ENCODE data around the gene HTR3E.

GRCh38 chr3:184050217-184050847 lies 46.5 kb upstream of the HTR3E start:
- TF ChIP-seq NR2C2 (CRISPR knock-in tag; IDR thresholded peaks at IDR 0.05) (no peak), IRF2 (CRISPR knock-in tag; IDR thresholded peaks at IDR 0.05; ENCODE audit: borderline replicate concordance, low read depth) (no peak), CREB1 (CRISPR knock-in tag; IDR thresholded peaks at IDR 0.05) (no peak), ATF3 (CRISPR knock-in tag; conservative IDR thresholded peaks at IDR 0.05) (no peak), FOXK1 (CRISPR knock-in tag; IDR thresholded peaks at IDR 0.05) (no peak), NFYB (CRISPR knock-in tag; conservative IDR thresholded peaks at IDR 0.05; ENCODE audit: low read depth) (no peak), ZNF512 (CRISPR knock-in tag; IDR thresholded peaks at IDR 0.05; ENCODE audit: borderline replicate concordance) (no peak), ZNF138 (CRISPR knock-in tag; conservative IDR thresholded peaks at IDR 0.05) (no peak), OVOL2 (CRISPR knock-in tag; IDR thresholded peaks at IDR 0.05; ENCODE audit: borderline replicate concordance) (no peak), ESRRA (CRISPR knock-in tag; IDR thresholded peaks at IDR 0.05; ENCODE audit: borderline replicate concordance) (no peak), GABPB1 (CRISPR knock-in tag; IDR thresholded peaks at IDR 0.05) (no peak)
- TF ChIP-seq, protein P1, sequence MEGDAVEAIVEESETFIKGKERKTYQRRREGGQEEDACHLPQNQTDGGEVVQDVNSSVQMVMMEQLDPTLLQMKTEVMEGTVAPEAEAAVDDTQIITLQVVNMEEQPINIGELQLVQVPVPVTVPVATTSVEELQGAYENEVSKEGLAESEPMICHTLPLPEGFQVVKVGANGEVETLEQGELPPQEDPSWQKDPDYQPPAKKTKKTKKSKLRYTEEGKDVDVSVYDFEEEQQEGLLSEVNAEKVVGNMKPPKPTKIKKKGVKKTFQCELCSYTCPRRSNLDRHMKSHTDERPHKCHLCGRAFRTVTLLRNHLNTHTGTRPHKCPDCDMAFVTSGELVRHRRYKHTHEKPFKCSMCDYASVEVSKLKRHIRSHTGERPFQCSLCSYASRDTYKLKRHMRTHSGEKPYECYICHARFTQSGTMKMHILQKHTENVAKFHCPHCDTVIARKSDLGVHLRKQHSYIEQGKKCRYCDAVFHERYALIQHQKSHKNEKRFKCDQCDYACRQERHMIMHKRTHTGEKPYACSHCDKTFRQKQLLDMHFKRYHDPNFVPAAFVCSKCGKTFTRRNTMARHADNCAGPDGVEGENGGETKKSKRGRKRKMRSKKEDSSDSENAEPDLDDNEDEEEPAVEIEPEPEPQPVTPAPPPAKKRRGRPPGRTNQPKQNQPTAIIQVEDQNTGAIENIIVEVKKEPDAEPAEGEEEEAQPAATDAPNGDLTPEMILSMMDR (IDR thresholded peaks at IDR 0.05) = no peak
- TF ChIP-seq, protein P2, sequence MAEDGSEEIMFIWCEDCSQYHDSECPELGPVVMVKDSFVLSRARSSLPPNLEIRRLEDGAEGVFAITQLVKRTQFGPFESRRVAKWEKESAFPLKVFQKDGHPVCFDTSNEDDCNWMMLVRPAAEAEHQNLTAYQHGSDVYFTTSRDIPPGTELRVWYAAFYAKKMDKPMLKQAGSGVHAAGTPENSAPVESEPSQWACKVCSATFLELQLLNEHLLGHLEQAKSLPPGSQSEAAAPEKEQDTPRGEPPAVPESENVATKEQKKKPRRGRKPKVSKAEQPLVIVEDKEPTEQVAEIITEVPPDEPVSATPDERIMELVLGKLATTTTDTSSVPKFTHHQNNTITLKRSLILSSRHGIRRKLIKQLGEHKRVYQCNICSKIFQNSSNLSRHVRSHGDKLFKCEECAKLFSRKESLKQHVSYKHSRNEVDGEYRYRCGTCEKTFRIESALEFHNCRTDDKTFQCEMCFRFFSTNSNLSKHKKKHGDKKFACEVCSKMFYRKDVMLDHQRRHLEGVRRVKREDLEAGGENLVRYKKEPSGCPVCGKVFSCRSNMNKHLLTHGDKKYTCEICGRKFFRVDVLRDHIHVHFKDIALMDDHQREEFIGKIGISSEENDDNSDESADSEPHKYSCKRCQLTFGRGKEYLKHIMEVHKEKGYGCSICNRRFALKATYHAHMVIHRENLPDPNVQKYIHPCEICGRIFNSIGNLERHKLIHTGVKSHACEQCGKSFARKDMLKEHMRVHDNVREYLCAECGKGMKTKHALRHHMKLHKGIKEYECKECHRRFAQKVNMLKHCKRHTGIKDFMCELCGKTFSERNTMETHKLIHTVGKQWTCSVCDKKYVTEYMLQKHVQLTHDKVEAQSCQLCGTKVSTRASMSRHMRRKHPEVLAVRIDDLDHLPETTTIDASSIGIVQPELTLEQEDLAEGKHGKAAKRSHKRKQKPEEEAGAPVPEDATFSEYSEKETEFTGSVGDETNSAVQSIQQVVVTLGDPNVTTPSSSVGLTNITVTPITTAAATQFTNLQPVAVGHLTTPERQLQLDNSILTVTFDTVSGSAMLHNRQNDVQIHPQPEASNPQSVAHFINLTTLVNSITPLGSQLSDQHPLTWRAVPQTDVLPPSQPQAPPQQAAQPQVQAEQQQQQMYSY (CRISPR knock-in tag; IDR thresholded peaks at IDR 0.05) = no peak
- TF ChIP-seq, protein P3, sequence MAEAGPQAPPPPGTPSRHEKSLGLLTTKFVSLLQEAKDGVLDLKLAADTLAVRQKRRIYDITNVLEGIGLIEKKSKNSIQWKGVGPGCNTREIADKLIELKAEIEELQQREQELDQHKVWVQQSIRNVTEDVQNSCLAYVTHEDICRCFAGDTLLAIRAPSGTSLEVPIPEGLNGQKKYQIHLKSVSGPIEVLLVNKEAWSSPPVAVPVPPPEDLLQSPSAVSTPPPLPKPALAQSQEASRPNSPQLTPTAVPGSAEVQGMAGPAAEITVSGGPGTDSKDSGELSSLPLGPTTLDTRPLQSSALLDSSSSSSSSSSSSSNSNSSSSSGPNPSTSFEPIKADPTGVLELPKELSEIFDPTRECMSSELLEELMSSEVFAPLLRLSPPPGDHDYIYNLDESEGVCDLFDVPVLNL (CRISPR knock-in tag; IDR thresholded peaks at IDR 0.05; ENCODE audit: borderline replicate concordance, low read depth) = no peak
